Endothelial cell of umbilical vein (primary cell): ENCODE data around the gene AP4B1. TPM values are rescaled to one million over a fixed set of nuclear protein-coding genes. Genes with fewer than 3 reads are reported as not detected.

Experiments used
- BruUV-seq: library from RNA; stranded (reverse); fragments of 400-500 nt; replicated peaks from 2 replicates; lab custom pipeline; 2021; lab: Mats Ljungman, UMichigan
- CTCF ChIA-PET: fragments of 300-600, 350-600 bp; sonication (Branson Sonifier 250); formaldehyde crosslinking; loops from one replicate; lab custom pipeline; 2021; ENCODE audit warnings: antibody characterized with exemption, inconsistent platforms; lab: Charles Lee
- POLR2A ChIA-PET: fragments of 300-600, 350-600 bp; sonication (Branson Sonifier 250); formaldehyde crosslinking; loops from one replicate; lab custom pipeline; 2021; ENCODE audit warnings: antibody characterized with exemption, inconsistent platforms; lab: Charles Lee
- DNase-seq: peaks from one replicate; pipeline ENCODE4 v3.0.0-alpha.2; 2011; ENCODE audit warnings: low read depth, low spot score
- FAIRE-seq: peaks from 2 replicates; lab custom pipeline; 2011; peaks lifted over from hg19 to GRCh38; lab: Jason Lieb, UNC
- H2AFZ ChIP-seq: 2 replicates; pipeline ENCODE4 v1.6.0; 2012; ENCODE audit warnings: low read depth, low read length, control low read depth, inconsistent platforms
- H3K27ac ChIP-seq: 2 replicates; pipeline ENCODE4 v1.5.1; 2011; ENCODE audit warnings: low read depth, mild to moderate bottlenecking, control low read depth, low read length, moderate library complexity; ENCODE audit not compliant: insufficient read depth
- H3K27me3 ChIP-seq, 2 experiments: 2 replicates each; pipeline versions ENCODE4 v1.6.0 to v1.6.1; 2011; ENCODE audit warnings: low read length in 2 of 2, mixed read lengths in 1 of 2; ENCODE audit not compliant: control insufficient read depth in 2 of 2, insufficient read depth in 2 of 2
- H3K36me3 ChIP-seq, 2 experiments: 2 replicates in 1 of 2; 3 replicates in 1 of 2; pipeline ENCODE4 v1.5.1; 2011; ENCODE audit warnings: low read length in 2 of 2, mild to moderate bottlenecking in 1 of 2, moderate library complexity in 1 of 2; ENCODE audit not compliant: control insufficient read depth in 2 of 2, insufficient read depth in 2 of 2; ENCODE audit errors: extremely low read depth in 1 of 2
- H3K4me1 ChIP-seq: 3 replicates; pipeline ENCODE4 v1.5.1; 2011; ENCODE audit warnings: mild to moderate bottlenecking, low read length; ENCODE audit not compliant: control insufficient read depth, insufficient read depth; ENCODE audit errors: extremely low read depth
- H3K4me2 ChIP-seq: 2 replicates; pipeline ENCODE4 v1.6.1; 2011; ENCODE audit warnings: low read length, control low read depth, mixed read lengths; ENCODE audit not compliant: insufficient read depth
- H3K4me3 ChIP-seq, 3 experiments: fragments of 200-600 bp in 1 of 3; sonication (generic), shearing (Covaris generic) in 1 of 3; replicated peaks in 1 of 3; 2 replicates each; pipeline ENCODE4 v1.5.1; 2011 to 2016; ENCODE audit warnings: control low read depth in 3 of 3, low read length in 3 of 3, mild to moderate bottlenecking in 2 of 3, inconsistent platforms in 1 of 3, low read depth in 1 of 3, moderate library complexity in 1 of 3; ENCODE audit not compliant: insufficient read depth in 1 of 3
- H3K79me2 ChIP-seq: 2 replicates; pipeline ENCODE4 v1.6.0; 2012; ENCODE audit warnings: low read length, inconsistent platforms; ENCODE audit not compliant: control insufficient read depth, insufficient read depth
- H3K9ac ChIP-seq: replicated peaks from 2 replicates; pipeline ENCODE3; 2011; ENCODE audit warnings: low read length, control low read depth; ENCODE audit not compliant: insufficient read depth; ENCODE audit errors: extremely low read depth
- H3K9me1 ChIP-seq: replicated peaks from 3 replicates; pipeline ENCODE4 v1.6.0; 2011; ENCODE audit warnings: mild to moderate bottlenecking, low read length; ENCODE audit not compliant: control insufficient read depth, insufficient read depth; ENCODE audit errors: extremely low read depth
- H3K9me3 ChIP-seq: replicated peaks from 2 replicates; pipeline ENCODE4 v1.5.1; 2012; ENCODE audit warnings: low read length, inconsistent platforms; ENCODE audit not compliant: control insufficient read depth, insufficient read depth
- H4K20me1 ChIP-seq: replicated peaks from 2 replicates; pipeline ENCODE3; 2011; ENCODE audit warnings: mild to moderate bottlenecking, low read length; ENCODE audit not compliant: control insufficient read depth, insufficient read depth; ENCODE audit errors: extremely low read depth
- CTCF ChIP-seq, 2 donors: IDR thresholded peaks; 1 replicate in 1 of 2; 2 replicates in 1 of 2; pipeline ENCODE4 v1.5.1; 2011; ENCODE audit warnings: low read length in 2 of 2, mild to moderate bottlenecking in 2 of 2, moderate library complexity in 2 of 2, control low read depth in 1 of 2, inconsistent platforms in 1 of 2, low read depth in 1 of 2; ENCODE audit not compliant: insufficient read depth in 1 of 2; ENCODE audit errors: extremely low read depth in 1 of 2
- GATA2 ChIP-seq: IDR thresholded peaks from 2 replicates; pipeline ENCODE4 v1.7.0; 2011; ENCODE audit warnings: low read depth, mild to moderate bottlenecking, moderate library complexity, mixed read lengths, low read length; ENCODE audit not compliant: insufficient read length, insufficient read depth
- MAX ChIP-seq: IDR thresholded peaks from 2 replicates; pipeline ENCODE4 v1.6.1; 2011; ENCODE audit not compliant: insufficient read depth, insufficient read length
- MYC ChIP-seq: IDR thresholded peaks from one replicate; pipeline ENCODE4 v1.6.1; 2011; ENCODE audit warnings: mild to moderate bottlenecking, low read depth, low read length
- POLR2AphosphoS5 ChIP-seq: IDR thresholded peaks from 2 replicates; pipeline ENCODE4 v1.6.1; 2012; ENCODE audit warnings: low read depth, mild to moderate bottlenecking, control low read depth, low read length, moderate library complexity; ENCODE audit not compliant: insufficient read depth
- dilution Hi-C: fragments of 300-500 bp; cut with MboI; formaldehyde crosslinking; loops from one replicate; pipeline ENCODE4 v1.15.0; 2019; ENCODE audit warnings: low sequenced_read_pairs; ENCODE audit not compliant: extremely low pct_ligation_motif_present
- intact Hi-C: fragments of 100-400 bp; cut with micrococcal nuclease; formaldehyde crosslinking; loops from one replicate; pipeline ENCODE4 v1.10.0; 2022
- polyA plus RNA-seq, 4 experiments: library from polyadenylated mRNA; depleted of rRNA in 3 of 4; stranded (reverse) in 3 of 4; unstranded in 1 of 4; fragments of >200 nt; gene quantifications; 2 replicates each; pipeline versions ENCODE4 v1.2.1 to v1.2.3, GENCODE V29; 2011 to 2012; ENCODE audit warnings: missing spikeins in 1 of 4
- total RNA-seq: library from RNA; stranded (reverse); gene quantifications from 2 replicates; pipeline ENCODE4 v1.2.3, GENCODE V29; 2021

Gene AP4B1
- total and polyA plus RNA-seq, 2 donors (not counting 3 experiments of a cell fraction or from before 2014, with no cell fraction given) = 21.9 to 33.0 TPM

- Histone ChIP-seq H3K27me3 (no peaks in the 10 kb centered on the region), H3K9me3 (no peaks in the 10 kb centered on the region), H3K4me1 (no peaks in the 10 kb centered on the region), H3K9ac (no peak overlapping the region), H3K27ac (no peak overlapping the region), H3K36me3 (no peaks in the 10 kb centered on the region), H2AFZ (no peak overlapping the region), H4K20me1 (no peaks in the 10 kb centered on the region), H3K4me2 (no peak overlapping the region), H3K4me3 (no peak overlapping the region), H3K79me2 (no peaks in the 10 kb centered on the region), H3K9me1 (no peaks in the 10 kb centered on the region)
- dilution Hi-C loops (no loop called here), intact Hi-C loops (no loop called here)
- no peak for DNase-seq
- no peak for FAIRE-seq
- no TSS peak for BruUV-seq
- CTCF ChIA-PET = no interaction called here
- TF ChIP-seq GATA2 = no peak
- no peak for TF ChIP-seq MAX
- POLR2A ChIA-PET = no interaction called here
Observed at GRCh38 chr1:113886417-113887401, 17.9 kb downstream of the AP4B1 start.

- FAIRE-seq (no peak), DNase-seq (no peak)
- CTCF ChIA-PET = interaction anchor here (0.6 to 2.3 kb wide), 8 partner anchors 11 to 122 kb away, joined by 3 to 11 read pairs (median 4); no protein-coding TSS in a partner anchor
- no peaks in the 10 kb centered on the region for H3K4me1 ChIP-seq
- no peaks in the 10 kb centered on the region for H3K9me3 ChIP-seq
- no peak overlapping the region for H3K9ac ChIP-seq
- no peak overlapping the region for H2AFZ ChIP-seq
- intact Hi-C loops = no loop called here
- POLR2A ChIA-PET = no interaction called here
- H3K4me2 ChIP-seq = no peak overlapping the region
- TF ChIP-seq GATA2 (no peak), MYC (no peak), POLR2AphosphoS5 (no peak), MAX (no peak), CTCF (IDR thresholded peaks at IDR 0.05; ENCODE audit: extremely low read depth in 1 of 2, insufficient read depth in 1 of 2, low read depth in 1 of 2, low read length in 2 of 2) (no peak)
- BruUV-seq = no TSS peak
- H3K36me3 ChIP-seq = no peaks in the 10 kb centered on the region
- H3K9me1 ChIP-seq = peaks cover 2% of the 10 kb centered on the region
- dilution Hi-C loops = no loop called here
- H3K79me2 ChIP-seq = no peaks in the 10 kb centered on the region
- H4K20me1 ChIP-seq = no peaks in the 10 kb centered on the region
- no peak overlapping the region for H3K27ac ChIP-seq
- no peak overlapping the region for H3K4me3 ChIP-seq
- no peaks in the 10 kb centered on the region for H3K27me3 ChIP-seq
Observed at GRCh38 chr1:113881661-113882060, 22.9 kb downstream of the AP4B1 start.
